Activated CD8-positive, alpha-beta T cell treated with anti-CD3 and anti-CD28 coated beads, Interleukin-2, amount 10 ng/mL, durations not matched to agents 7 days and 5 days (primary cell): ENCODE results near the gene DYNLT1. TPM values are rescaled to one million over a fixed set of nuclear protein-coding genes. Genes with fewer than 3 reads are reported as not detected.
"Not testable (repeated sequence)": the region's sequence is repeated elsewhere in the genome, so short reads cannot be mapped to it uniquely, and the experiment has no call there.

ENCODE experiments used
- ATAC-seq: fragments of 150-1000 bp; cut with Tn5 transposase; one replicate; pipeline ENCODE4 v1.10.0; 2021; ENCODE audit warnings: moderate library complexity
- CTCF ChIA-PET: fragments of 350-600 bp; sonication (Branson Sonifier 250); formaldehyde crosslinking; loops from one replicate; lab custom pipeline; 2021; ENCODE audit warnings: antibody characterized with exemption; lab: Charles Lee
- POLR2A ChIA-PET: fragments of 350-600 bp; sonication (Branson Sonifier 250); formaldehyde crosslinking; loops from one replicate; lab custom pipeline; 2021; ENCODE audit warnings: antibody characterized with exemption; lab: Charles Lee
- DNase-seq: peaks from one replicate; pipeline ENCODE4 v3.0.0-alpha.2; 2020
- H3K27ac Mint-ChIP-seq: one replicate; pipeline ENCODE4 v1.8.0; 2021; ENCODE audit warnings: mild to moderate bottlenecking, mixed read lengths
- H3K27me3 Mint-ChIP-seq: one replicate; pipeline ENCODE4 v1.8.0; 2021; ENCODE audit warnings: low read depth, mixed read lengths
- H3K36me3 Mint-ChIP-seq: one replicate; pipeline ENCODE4 v1.8.0; 2021; ENCODE audit warnings: low read depth, mixed read lengths
- H3K4me1 Mint-ChIP-seq: one replicate; pipeline ENCODE4 v1.8.0; 2021; ENCODE audit warnings: low read depth, mixed read lengths
- H3K4me3 Mint-ChIP-seq: one replicate; pipeline ENCODE4 v1.8.0; 2021; ENCODE audit warnings: mild to moderate bottlenecking, mixed read lengths
- H3K9me3 Mint-ChIP-seq: one replicate; pipeline ENCODE4 v1.8.0; 2022; ENCODE audit warnings: mixed read lengths; ENCODE audit not compliant: insufficient read depth
- total RNA-seq, 2 experiments: library from RNA; stranded (reverse); gene quantifications; one replicate each; pipeline ENCODE4 v1.2.3, GENCODE V29; 2021

DYNLT1 gene
- total RNA-seq, 2 experiments from 2014 or later = 79.0 to 86.4 TPM

GRCh38 chr6:158677094-158677493 lies 32.6 kb upstream of the DYNLT1 start:
- H3K27ac Mint-ChIP-seq, DNase-seq, POLR2A ChIA-PET, H3K27me3 Mint-ChIP-seq, H3K4me3 Mint-ChIP-seq, H3K9me3 Mint-ChIP-seq, ATAC-seq, H3K4me1 Mint-ChIP-seq: not testable (repeated sequence)
- H3K36me3 Mint-ChIP-seq = peaks cover 67% of the 10 kb centered on the region
- CTCF ChIA-PET = interaction anchor here (0.8 kb wide), 1 partner anchor 16 kb away, joined by 3 read pairs; no protein-coding TSS in a partner anchor

- ATAC-seq (no peak), DNase-seq (no peak)
- Mint-ChIP-seq H3K9me3 (no peaks in the 10 kb centered on the region), H3K4me3 (no peak overlapping the region), H3K27me3 (no peaks in the 10 kb centered on the region), H3K36me3 (peaks cover 59% of the 10 kb centered on the region), H3K27ac (no peak overlapping the region), H3K4me1 (peaks cover 6% of the 10 kb centered on the region)
- POLR2A ChIA-PET = interaction anchor here (1.3 kb wide), 1 partner anchor 22 kb away, joined by 4 read pairs; no protein-coding TSS in a partner anchor
- CTCF ChIA-PET = interaction anchor here (0.9 to 2.2 kb wide), 4 partner anchors 15 to 460 kb away, joined by 4 to 17 read pairs (median 5); no protein-coding TSS in a partner anchor
These were observed 30.0 kb upstream of the DYNLT1 start for GRCh38 chr6:158674342-158675131.

- peaks cover 58% of the 10 kb centered on the region for H3K36me3 Mint-ChIP-seq
- POLR2A ChIA-PET = no interaction called here
- no peak for ATAC-seq
These were observed 28.2 kb upstream of the DYNLT1 start for GRCh38 chr6:158672726-158673125.

GRCh38 chr6:158672119-158672518 lies 27.6 kb upstream of the DYNLT1 start:
- CTCF ChIA-PET = interaction anchor here (0.9 to 2.2 kb wide), 2 partner anchors 13 to 458 kb away, joined by 3 to 17 read pairs; no protein-coding TSS in a partner anchor
- DNase-seq = not testable (repeated sequence)

More at GRCh38 chr6:158672726-158673125, 28.2 kb upstream of the DYNLT1 start:
- no peaks in the 10 kb centered on the region for H3K27me3 Mint-ChIP-seq
- no peak overlapping the region for H3K4me3 Mint-ChIP-seq
- no peak overlapping the region for H3K27ac Mint-ChIP-seq
- H3K9me3 Mint-ChIP-seq = no peaks in the 10 kb centered on the region
- CTCF ChIA-PET = interaction anchor here (0.9 to 2.2 kb wide), 3 partner anchors 10 to 459 kb away, joined by 3 to 17 read pairs (median 3); no protein-coding TSS in a partner anchor
- H3K4me1 Mint-ChIP-seq = peaks cover 6% of the 10 kb centered on the region
- DNase-seq = no peak

GRCh38 chr6:158669145-158670035 lies 24.8 kb upstream of the DYNLT1 start:
- ChIA-PET POLR2A (no interaction called here), CTCF (interaction anchor here (1.1 to 1.8 kb wide), 2 partner anchors 10 to 22 kb away, joined by 3 to 14 read pairs; no protein-coding TSS in a partner anchor)
- Mint-ChIP-seq H3K27me3 (no peaks in the 10 kb centered on the region), H3K9me3 (no peaks in the 10 kb centered on the region), H3K27ac (no peak overlapping the region), H3K4me3 (no peak overlapping the region), H3K4me1 (peaks cover 9% of the 10 kb centered on the region), H3K36me3 (peaks cover 60% of the 10 kb centered on the region)
- DNase-seq (no peak), ATAC-seq (no peak)

More at GRCh38 chr6:158672119-158672518, 27.6 kb upstream of the DYNLT1 start:
- H3K27ac Mint-ChIP-seq, H3K4me3 Mint-ChIP-seq, H3K27me3 Mint-ChIP-seq, H3K9me3 Mint-ChIP-seq, ATAC-seq, H3K4me1 Mint-ChIP-seq, POLR2A ChIA-PET: not testable (repeated sequence)
- peaks cover 60% of the 10 kb centered on the region for H3K36me3 Mint-ChIP-seq

- ChIA-PET POLR2A (no interaction called here), CTCF (interaction anchor here (1.1 to 1.8 kb wide), 2 partner anchors 9 to 22 kb away, joined by 3 to 14 read pairs; no protein-coding TSS in a partner anchor)
- peak overlapping the region; percentile 11 for H3K27ac Mint-ChIP-seq
- peaks cover 11% of the 10 kb centered on the region for H3K4me1 Mint-ChIP-seq
- ATAC-seq (no peak), DNase-seq (no peak)
- H3K4me3 Mint-ChIP-seq = no peak overlapping the region
- no peaks in the 10 kb centered on the region for H3K27me3 Mint-ChIP-seq
- H3K36me3 Mint-ChIP-seq = peaks cover 58% of the 10 kb centered on the region
- no peaks in the 10 kb centered on the region for H3K9me3 Mint-ChIP-seq
These were observed 24.2 kb upstream of the DYNLT1 start for GRCh38 chr6:158668707-158669103.

- ATAC-seq = no peak
- Mint-ChIP-seq H3K9me3 (no peaks in the 10 kb centered on the region), H3K27ac (peak overlapping the region; percentile 0), H3K36me3 (peaks cover 64% of the 10 kb centered on the region), H3K27me3 (no peaks in the 10 kb centered on the region), H3K4me1 (peaks cover 22% of the 10 kb centered on the region), H3K4me3 (no peak overlapping the region)
- DNase-seq = no peak
- ChIA-PET CTCF (interaction anchor here (1.0 kb wide), 1 partner anchor 8 kb away, joined by 4 read pairs; no protein-coding TSS in a partner anchor), POLR2A (no interaction called here)
These were observed 22.9 kb upstream of the DYNLT1 start for GRCh38 chr6:158667360-158667981.

GRCh38 chr6:158666628-158667359 lies 22.3 kb upstream of the DYNLT1 start:
- H3K36me3 Mint-ChIP-seq = peaks cover 64% of the 10 kb centered on the region
- DNase-seq (no peak), ATAC-seq (no peak)

GRCh38 chr6:158665332-158665731 lies 20.8 kb upstream of the DYNLT1 start:
- no peaks in the 10 kb centered on the region for H3K9me3 Mint-ChIP-seq
- no peak for ATAC-seq
- ChIA-PET CTCF (no interaction called here), POLR2A (no interaction called here)
- no peak overlapping the region for H3K27ac Mint-ChIP-seq
- H3K27me3 Mint-ChIP-seq = no peaks in the 10 kb centered on the region
- peaks cover 35% of the 10 kb centered on the region for H3K4me1 Mint-ChIP-seq
- H3K4me3 Mint-ChIP-seq = no peak overlapping the region
- peak; percentile 16 for DNase-seq
- H3K36me3 Mint-ChIP-seq = peaks cover 68% of the 10 kb centered on the region

More at GRCh38 chr6:158666628-158667359, 22.3 kb upstream of the DYNLT1 start:
- Mint-ChIP-seq H3K9me3 (no peaks in the 10 kb centered on the region), H3K4me3 (no peak overlapping the region), H3K27ac (no peak overlapping the region), H3K27me3 (no peaks in the 10 kb centered on the region), H3K4me1 (peaks cover 26% of the 10 kb centered on the region)
- ChIA-PET CTCF (no interaction called here), POLR2A (no interaction called here)

GRCh38 chr6:158663625-158664165 lies 19.2 kb upstream of the DYNLT1 start:
- Mint-ChIP-seq H3K4me3 (no peak overlapping the region), H3K27ac (peak overlapping the region; percentile 30)
- CTCF ChIA-PET = interaction anchor here (1.3 to 7.1 kb wide), 4 partner anchors 14 to 40 kb away, joined by 3 to 154 read pairs (median 66); partner anchors contain the start of genes DYNLT1 and SYTL3

More at GRCh38 chr6:158663625-158664165, 19.2 kb upstream of the DYNLT1 start:
- peaks cover 45% of the 10 kb centered on the region for H3K4me1 Mint-ChIP-seq
- POLR2A ChIA-PET = interaction anchor here (0.8 to 2.4 kb wide), 3 partner anchors 20 to 33 kb away, joined by 3 to 5 read pairs (median 4); partner anchors contain the start of gene DYNLT1
- no peaks in the 10 kb centered on the region for H3K27me3 Mint-ChIP-seq
- DNase-seq (no peak), ATAC-seq (no peak)
- no peaks in the 10 kb centered on the region for H3K9me3 Mint-ChIP-seq
- H3K36me3 Mint-ChIP-seq = peaks cover 69% of the 10 kb centered on the region
